GM19351 (cell line): ENCODE measurements around the gene MTF1.

Experiments used
- ATAC-seq: cut with Tn5 transposase; IDR thresholded peaks from one replicate; pipeline ENCODE4 v1.9.1; 2021; ENCODE audit warnings: mild to moderate bottlenecking, moderate library complexity; ENCODE audit not compliant: unreplicated experiment

Gene MTF1

DNA sequence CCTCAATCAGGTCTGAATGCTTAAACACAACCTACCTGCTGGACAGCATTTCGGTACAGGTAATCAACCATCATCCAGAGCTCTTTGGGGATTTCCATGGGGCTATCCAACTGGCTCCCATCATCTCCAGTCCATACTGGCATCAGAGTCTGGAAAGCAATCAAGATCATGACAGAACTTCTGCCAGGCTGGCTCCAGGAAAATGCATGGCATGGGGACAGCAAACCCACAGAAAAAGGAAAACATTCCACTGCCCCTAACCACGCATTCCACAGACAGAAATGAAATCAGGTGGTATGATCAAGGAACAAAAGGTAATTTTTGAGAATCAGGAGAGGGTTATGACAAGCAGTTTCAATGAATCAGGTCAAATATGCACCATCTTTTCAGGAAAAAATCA lies 9.1 kb upstream of the MTF1 start:
- no peak for ATAC-seq

GRCh38 chr1:37867784-37868183 lies 8.4 kb upstream of the MTF1 start:
- no peak for ATAC-seq

GRCh38 chr1:37866491-37866890 lies 7.1 kb upstream of the MTF1 start:
- no peak for ATAC-seq

- ATAC-seq = no peak
Measured at GRCh38 chr1:37865348-37866120, 6.1 kb upstream of the MTF1 start.

GRCh38 chr1:37862330-37862729 lies 2.9 kb upstream of the MTF1 start:
- no peak for ATAC-seq

DNA sequence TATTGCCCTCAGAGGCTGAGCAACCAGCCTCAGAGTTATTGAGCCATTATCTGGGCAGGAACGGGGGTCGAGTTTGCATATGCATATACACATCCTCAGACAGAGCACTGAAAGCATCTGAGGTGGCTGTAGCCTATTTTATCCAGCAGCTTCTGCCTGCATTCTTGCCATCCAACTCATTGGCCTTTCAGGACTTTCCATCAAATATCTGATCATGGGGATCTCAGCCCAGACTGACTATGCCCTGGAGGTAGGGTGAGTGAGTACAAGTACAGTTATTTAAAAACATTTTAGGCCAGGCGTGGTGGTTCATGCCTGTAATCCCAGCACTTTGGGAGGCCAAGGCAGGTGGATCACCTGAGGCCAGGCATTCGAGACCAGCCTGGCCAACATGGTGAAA lies 1.8 kb upstream of the MTF1 start:
- ATAC-seq = no peak

GRCh38 chr1:37860346-37860666 lies 914 bp upstream of the MTF1 start:
- no peak for ATAC-seq

DNA sequence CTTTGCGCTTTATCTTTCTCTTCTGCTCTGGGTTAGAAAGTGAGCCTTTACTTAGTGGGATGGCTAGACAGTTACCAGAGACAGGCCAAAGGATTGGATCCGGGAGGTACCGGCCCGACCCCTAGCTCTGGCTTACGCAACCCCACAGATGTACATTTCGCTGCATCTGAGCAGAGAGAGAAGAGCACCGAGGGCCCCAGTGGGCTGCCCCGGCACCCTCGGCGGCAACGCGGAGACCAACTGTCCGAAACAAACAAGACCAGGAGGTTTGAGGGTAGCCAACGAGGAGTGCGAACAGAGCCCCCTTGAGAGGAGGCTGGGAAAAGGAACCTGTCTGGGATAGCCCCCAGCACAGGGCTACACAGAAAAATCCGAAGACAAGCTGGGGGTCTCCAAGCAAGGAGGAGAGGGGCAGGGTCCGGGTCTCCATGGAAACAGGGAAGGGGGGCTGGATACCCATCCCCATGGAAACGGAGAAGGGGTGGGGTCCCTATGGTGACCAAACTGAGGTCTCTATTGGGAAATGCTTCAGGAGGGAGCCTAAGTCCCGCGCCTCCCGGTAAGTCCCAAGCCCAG lies 373 bp downstream of the MTF1 start:
- ATAC-seq = peak; percentile 22

GRCh38 chr1:37854406-37854805 lies 5.0 kb downstream of the MTF1 start:
- no peak for ATAC-seq

- no peak for ATAC-seq
Measured at GRCh38 chr1:37853157-37853556, 6.2 kb downstream of the MTF1 start.

DNA sequence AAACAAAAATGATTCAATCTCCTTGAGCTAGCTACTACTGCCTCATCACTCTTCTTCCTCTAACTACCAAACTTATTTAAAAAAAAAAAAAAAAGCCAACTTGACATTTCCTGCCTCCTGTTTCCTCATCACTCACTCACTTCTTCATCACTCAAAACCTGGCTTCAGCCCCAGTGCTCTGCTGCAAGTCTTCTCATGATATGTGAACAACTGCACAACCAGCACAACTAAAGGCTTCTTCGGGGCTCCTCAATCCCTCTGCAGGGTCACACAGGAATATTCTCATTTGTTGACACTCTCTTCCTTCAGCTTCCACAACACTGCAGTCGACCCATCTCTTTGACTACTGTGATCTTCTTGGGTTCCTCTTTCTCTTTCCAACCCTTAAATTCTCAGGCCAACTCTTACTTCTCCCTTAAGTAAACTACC lies 7.6 kb downstream of the MTF1 start:
- ATAC-seq = no peak

GRCh38 chr1:37851262-37851661 lies 8.1 kb downstream of the MTF1 start:
- no peak for ATAC-seq

- no peak for ATAC-seq
Measured at GRCh38 chr1:37850352-37850955, 8.9 kb downstream of the MTF1 start.

DNA sequence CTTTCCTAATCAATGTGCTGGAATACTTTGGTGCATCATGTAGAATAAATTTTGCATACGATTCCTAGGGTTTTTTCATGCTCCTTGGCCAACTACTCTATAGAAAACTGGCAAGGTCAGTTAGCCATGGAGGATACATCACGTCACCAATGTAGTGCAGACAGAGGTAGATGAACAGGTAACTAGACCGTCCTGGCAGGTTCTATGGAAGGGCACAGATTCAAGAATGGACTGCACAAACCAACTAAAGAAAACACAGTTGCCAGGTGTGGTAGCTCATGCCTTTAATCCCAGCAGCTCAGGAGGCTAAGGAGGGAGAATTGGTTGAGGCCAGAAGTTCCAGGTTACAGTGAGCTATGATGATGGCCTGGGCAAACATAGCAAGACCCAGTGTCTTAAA lies 9.9 kb downstream of the MTF1 start:
- ATAC-seq = no peak

GRCh38 chr1:37846647-37847339 lies 12.6 kb downstream of the MTF1 start:
- ATAC-seq = no peak

DNA sequence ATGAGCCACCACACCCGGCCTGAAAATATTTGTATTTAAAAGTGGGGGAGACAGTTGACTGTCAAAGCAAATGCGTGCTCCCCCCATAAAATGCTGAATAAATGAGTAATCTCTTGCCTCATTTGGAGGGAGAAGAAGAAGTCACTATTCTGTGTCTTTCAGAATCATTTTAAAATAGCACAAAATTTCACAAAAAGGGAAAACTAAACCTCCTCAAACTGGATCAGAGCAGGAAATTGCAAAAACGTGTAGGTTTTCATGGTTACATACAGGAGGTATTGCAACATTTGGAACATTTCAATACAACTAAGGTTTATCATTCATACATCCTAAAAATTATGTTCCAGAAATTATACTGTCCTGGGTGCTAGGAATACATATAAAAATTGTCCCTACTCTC lies 13.6 kb downstream of the MTF1 start:
- ATAC-seq = no peak

GRCh38 chr1:37845049-37845646 lies 14.2 kb downstream of the MTF1 start:
- no peak for ATAC-seq

GRCh38 chr1:37844536-37844935 lies 14.9 kb downstream of the MTF1 start:
- no peak for ATAC-seq

DNA sequence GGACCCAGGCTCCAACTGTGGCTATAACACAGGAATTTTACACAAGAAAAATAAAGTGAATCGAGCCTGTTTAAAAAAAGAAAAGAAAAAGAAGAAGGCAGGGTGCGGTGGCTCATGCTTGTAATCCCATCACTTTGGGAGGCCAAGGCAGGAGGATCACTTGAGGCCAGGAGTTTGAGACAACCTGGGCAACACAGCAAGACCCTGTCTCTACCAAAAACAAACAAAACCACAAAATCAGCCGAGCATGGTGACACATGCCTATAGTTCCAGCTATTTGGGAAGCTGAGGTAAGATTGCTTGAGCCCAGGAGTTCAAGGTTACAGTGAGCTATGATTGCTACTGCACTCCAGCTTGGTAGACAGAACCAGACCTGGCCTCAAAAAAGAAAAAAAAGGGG lies 17.7 kb downstream of the MTF1 start:
- ATAC-seq = no peak

DNA sequence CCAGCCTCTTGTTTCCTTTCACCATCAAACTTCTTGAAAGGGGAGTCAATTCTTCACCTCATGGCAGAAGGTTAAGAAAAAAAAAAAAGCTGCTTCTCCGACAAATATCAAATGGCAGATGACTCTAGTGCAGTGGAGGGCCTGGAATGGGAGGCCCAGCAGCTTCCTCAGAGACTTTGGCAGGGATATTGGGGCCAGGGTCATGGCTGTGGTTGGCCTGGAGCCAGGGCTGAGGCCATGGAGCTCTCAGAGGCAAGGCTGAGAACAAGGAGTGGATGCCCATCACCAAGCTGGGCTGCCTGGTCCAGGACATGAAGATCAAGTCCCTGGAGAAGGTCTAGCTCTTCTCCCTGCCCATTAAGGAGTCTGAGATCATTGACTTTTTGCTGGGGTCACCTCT lies 18.7 kb downstream of the MTF1 start:
- no peak for ATAC-seq

DNA sequence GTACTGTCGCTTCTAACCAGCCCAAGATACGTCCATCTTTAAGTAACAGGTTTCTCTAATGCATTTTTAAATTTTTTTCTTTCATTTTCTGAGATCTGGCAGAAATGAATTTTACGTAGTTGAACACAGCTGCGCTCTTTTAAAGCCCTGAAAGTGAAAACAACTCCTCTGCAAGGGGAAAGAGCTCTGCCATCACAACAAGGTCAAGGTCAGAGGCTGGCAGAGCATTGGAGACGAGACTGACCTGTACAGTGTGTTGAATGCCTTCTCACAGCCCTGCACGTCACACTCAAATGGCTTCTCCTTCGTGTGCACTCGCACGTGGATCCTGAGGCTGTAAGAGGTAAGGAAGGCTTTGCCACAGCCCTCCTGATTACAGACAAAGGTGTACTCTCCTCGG lies 19.7 kb downstream of the MTF1 start:
- ATAC-seq = no peak

DNA sequence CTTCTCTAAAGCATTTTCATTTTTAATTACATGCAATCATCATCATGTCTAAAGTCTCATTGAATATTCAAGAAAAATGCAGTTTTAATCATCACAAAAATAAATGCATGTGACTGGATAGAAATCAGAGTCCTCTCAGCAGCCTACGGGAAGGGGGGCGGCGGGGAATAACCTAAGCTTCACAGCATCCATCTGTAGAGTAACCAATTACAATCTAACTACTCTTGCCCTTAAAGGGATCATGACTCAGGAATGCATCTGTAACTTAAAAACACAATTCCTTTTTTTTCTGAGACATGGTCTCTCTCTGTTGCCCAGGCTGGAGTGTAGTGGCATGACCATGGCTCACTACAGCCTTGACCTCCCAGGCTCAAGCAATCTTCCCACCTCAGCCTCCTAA lies 22.6 kb downstream of the MTF1 start:
- no peak for ATAC-seq
